NCI-H2171 (cell line): ENCODE data around the gene BMP2K.
A peak's percentile ranks its signal among the peaks of the same experiment; 100 is the strongest.

Experiments used
- DNase-seq: peaks from one replicate; lab custom pipeline; 2025; lab: John Stamatoyannopoulos, UW

The BMP2K gene

GRCh38 chr4:78764498-78764961 lies 11.6 kb upstream of the BMP2K start:
- DNase-seq: no peak

- no peak for DNase-seq
Measured at GRCh38 chr4:78765432-78766006, 10.6 kb upstream of the BMP2K start.

GRCh38 chr4:78766026-78766425 lies 10.1 kb upstream of the BMP2K start:
- no peak for DNase-seq

GRCh38 chr4:78766650-78767049 lies 9.5 kb upstream of the BMP2K start:
- DNase-seq: no peak

- no peak for DNase-seq
Measured at GRCh38 chr4:78767350-78767749, 8.8 kb upstream of the BMP2K start.

DNA sequence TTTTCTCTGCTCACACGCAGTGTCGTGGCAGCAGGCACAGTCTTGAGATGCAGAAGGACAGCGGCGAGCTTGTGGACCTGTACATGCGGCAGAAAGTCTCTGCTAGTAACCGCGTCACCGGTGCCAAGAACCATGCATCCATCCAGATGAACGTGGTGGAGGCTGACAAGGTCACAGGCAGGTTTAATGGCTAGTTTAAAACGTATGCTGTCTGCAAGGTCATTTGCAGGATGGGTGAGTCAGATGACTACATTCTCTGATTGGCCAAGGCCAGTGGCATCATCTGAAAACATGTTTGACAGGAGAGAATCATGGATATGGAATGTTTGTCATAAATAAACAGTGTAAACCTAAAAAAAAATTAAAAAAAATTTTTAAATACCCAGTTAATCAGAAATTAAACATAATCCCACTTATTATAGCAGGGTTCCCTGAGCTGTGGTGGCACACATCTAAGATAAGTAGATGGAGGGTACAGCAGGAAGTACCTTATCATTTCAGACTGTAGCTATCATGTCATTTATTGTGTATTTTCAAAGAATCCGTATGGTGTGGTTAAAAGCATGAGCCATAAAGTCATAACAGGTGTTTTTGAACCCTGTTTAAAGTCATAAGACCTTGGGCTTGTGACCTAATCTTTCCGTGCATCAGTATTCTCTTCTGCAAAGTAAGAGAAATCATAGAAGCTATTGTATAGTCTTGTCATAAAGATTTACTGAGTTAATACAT lies 7.5 kb upstream of the BMP2K start:
- DNase-seq: no peak

DNA sequence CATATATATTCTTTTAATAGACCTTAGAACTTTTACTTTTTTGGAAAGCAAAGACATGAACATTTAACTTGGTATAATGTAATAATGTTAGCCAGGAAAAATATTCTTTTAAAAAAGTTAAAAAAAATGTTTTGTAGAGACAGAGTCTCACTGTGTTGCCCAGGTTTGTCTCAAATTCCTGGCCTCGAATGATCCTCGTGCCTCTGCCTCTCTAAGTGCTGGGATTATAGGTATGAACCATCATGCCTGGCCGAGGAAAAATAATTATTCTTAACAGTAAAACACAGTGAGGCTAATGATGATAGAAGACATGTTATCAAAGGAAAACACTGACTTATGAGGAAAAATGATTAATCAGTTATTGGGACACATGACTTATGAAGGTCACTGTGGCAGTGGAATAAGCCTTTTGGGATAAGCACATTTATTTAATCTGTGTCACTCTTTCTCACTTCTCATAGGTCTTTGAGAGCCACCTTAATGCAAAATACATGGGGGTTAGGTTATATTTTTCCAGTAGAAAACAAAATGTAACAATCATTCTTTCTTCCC lies 6.0 kb upstream of the BMP2K start:
- DNase-seq: no peak

- DNase-seq: no peak
Measured at GRCh38 chr4:78772526-78773091, 3.5 kb upstream of the BMP2K start.

- DNase-seq: no peak
Measured at GRCh38 chr4:78774417-78774816, 1.7 kb upstream of the BMP2K start.

DNA sequence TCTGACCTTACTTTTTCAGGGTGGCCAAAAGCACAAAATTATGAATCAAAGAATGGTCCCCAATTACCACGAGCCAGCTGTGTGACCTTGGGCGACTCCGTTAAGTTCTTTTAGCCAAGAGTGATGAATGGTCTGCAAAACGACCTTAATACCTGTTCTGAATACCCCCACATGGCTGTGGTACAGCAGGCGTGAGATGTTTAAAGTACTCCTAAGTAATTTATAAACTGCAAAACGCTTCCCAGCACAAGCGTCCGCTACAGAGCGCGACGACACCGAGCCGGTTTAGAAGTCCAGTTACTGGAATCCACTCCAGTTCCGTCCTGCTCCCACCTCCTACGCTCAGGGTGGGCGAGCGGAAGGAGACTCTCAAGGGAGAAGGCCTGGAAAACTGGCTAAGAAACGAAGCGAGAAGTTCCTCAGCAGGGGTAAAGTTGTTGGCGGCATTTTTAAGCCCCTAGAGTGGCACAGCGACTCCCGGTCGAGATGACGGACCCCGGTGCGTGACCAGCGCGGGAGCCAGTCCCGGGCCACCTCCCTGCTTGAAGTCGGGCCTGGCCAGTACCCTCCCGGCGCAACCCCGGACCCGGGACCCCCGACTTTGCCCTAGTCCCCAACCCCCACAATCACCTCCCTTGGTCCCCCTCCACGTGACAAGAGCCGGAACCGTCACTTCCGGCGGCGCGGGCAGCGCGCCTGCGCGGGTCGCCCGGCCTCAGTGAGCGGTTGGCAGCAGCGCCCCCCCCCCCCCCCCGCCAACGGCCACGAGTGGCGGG lies 659 bp upstream of the BMP2K start:
- peak; percentile 60 for DNase-seq

GRCh38 chr4:78776729-78777575 lies 802 bp downstream of the BMP2K start:
- DNase-seq: no peak

GRCh38 chr4:78777576-78777940 lies 1.4 kb downstream of the BMP2K start:
- DNase-seq: no peak

GRCh38 chr4:78778530-78778929 lies 2.4 kb downstream of the BMP2K start:
- no peak for DNase-seq

GRCh38 chr4:78779280-78779679 lies 3.1 kb downstream of the BMP2K start:
- DNase-seq: no peak

- no peak for DNase-seq
Measured at GRCh38 chr4:78780093-78780492, 3.9 kb downstream of the BMP2K start.

DNA sequence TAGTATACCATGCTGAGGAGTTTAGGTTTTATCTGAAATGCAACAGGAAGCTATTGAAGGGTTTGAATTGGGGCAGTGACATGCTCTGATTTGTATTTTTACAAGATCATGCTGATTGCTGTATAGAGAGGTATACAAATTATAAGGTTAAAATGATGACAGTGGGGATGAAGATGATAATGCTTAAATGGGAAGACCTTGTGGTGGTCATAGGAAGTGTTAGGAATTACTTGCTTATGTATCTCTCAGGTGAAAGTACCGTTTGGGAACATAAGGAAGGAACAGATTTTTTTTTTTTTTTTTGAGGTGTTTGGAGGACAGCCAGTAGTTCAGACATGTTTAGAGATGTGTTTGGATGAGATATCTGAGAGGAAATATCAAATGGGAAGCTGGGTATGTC lies 5.0 kb downstream of the BMP2K start:
- DNase-seq: no peak

DNA sequence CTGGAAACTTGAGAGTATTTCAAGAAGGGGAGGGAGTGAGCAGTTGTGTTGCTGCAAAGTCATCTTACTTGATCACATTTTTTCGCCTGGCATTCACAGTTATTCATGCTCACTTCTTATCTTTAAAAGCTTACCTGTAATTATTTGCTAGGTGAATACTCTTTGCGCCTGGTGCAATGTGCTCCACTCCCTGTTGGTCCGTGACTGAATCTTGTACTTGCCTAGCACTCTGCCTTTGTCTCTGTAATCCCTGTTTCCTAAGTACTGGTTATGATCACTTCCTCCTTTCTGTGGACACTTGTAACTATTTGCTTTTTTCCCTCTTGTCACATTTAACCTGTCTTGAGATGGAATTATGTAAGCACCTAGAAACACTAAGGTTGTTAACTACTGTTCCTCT lies 5.8 kb downstream of the BMP2K start:
- DNase-seq: no peak

DNA sequence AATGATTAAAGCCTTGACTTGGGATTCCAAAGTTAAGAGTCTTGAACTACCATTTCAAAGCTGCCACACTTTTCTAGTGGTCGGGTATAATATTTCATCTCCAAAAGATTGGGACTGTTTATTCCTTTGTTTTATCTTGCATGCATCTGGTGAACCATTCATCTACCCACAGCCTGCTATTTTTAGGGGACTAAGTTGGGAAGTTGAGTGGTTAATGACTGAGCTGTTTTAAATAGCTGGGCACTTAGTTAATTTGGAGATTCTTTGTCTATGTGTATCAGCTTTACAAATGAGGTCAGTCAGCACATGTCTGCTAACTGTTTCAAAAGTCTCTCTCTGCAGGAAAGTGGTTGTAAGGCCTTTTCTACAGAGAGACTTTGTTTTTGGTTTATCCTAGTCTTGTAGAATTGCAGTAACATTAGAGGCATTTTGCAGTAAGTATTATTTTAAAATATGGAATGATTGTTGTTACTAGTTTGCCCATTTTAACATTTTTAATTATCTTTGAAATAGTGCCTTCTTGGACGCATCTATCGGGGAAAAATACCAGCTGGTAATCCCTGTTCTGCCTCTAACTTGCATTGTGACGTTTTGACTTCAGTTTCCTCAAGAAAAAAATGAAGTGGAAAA lies 8.2 kb downstream of the BMP2K start:
- no peak for DNase-seq

DNA sequence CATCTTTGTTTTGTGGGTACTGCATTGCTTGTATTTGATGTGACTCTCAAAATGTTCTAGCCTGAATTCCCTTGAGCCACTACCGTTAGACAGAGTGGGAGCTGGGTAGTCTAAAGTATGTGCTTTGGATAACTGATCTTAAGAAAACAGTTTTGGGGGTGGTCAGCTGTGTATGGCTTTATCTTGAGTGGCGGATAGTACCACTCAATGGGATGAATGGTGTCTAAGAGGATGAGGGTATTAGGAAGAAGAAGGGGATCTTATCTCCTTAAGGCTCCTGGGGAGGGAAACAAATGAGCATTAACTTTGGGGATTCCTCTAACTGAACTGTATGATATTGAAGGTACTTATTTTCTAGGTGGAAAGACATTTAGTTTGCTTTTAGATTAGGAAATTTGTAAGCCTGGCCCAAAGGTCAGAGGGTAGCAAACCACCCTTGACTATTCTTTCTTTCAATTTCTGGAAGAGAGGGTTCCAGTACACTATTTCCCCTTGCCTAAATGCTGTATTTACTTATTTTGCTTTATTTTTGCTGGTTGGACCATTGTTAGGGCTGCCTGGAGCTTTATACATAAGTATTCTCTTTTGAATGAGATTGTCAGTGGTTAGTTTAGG lies 11.3 kb downstream of the BMP2K start:
- no peak for DNase-seq

- DNase-seq: no peak
Measured at GRCh38 chr4:78788007-78788889, 12.1 kb downstream of the BMP2K start.
